Omental fat pad (tissue), 4 donors: Measurements from ENCODE around the gene CR1. TPM values are rescaled to one million over a fixed set of nuclear protein-coding genes. Genes with fewer than 3 reads are reported as not detected.
"Not testable (repeated sequence)": the region's sequence is repeated elsewhere in the genome, so short reads cannot be mapped to it uniquely, and the experiment has no call there.

Experiments
- ATAC-seq: fragments of 150-250 bp; one replicate; pipeline ENCODE4 v1.9.1; 2016; ENCODE audit warnings: mild to moderate bottlenecking, moderate library complexity; ENCODE audit not compliant: low FRiP score
- DNase-seq: peaks from one replicate; pipeline ENCODE4 v3.0.0-alpha.2; 2019; ENCODE audit warnings: low spot score
- CTCF ChIP-seq, 3 donors: fragments of 450-650 bp; IDR thresholded peaks; one replicate each; pipeline ENCODE4 v1.5.1; 2016 to 2017; ENCODE audit warnings: antibody characterized with exemption in 3 of 3, mild to moderate bottlenecking in 3 of 3, moderate library complexity in 2 of 3
- total RNA-seq, 4 donors: library from RNA; depleted of rRNA; stranded (reverse); fragments of >200 nt; gene quantifications; one replicate each; pipeline ENCODE4 v1.1.0, GENCODE V29; 2016

The CR1 gene
- total RNA-seq, 4 donors from 2014 or later, result 9.1 to 29.2 (median 21.8) TPM

- DNase-seq, result no peak
- ATAC-seq, result no peak
- no peak for TF ChIP-seq CTCF (IDR thresholded peaks at IDR 0.05)
Observed at GRCh38 chr1:207659545-207660153, 163.7 kb downstream of the CR1 start.

- DNase-seq, ATAC-seq: not testable (repeated sequence)
Observed at GRCh38 chr1:207661420-207661819, 165.5 kb downstream of the CR1 start.

GRCh38 chr1:207666342-207666741 is 170.4 kb downstream of the CR1 start:
- TF ChIP-seq CTCF (IDR thresholded peaks at IDR 0.05), result no peak
- no peak for ATAC-seq
- DNase-seq, result no peak

GRCh38 chr1:207669528-207670009 is 173.6 kb downstream of the CR1 start:
- no peak for TF ChIP-seq CTCF (IDR thresholded peaks at IDR 0.05)
- DNase-seq (no peak), ATAC-seq (no peak)

GRCh38 chr1:207670192-207670591 is 174.2 kb downstream of the CR1 start:
- no peak for ATAC-seq
- no peak for TF ChIP-seq CTCF (IDR thresholded peaks at IDR 0.05)
- DNase-seq, result no peak

GRCh38 chr1:207670997-207671396 is 175.0 kb downstream of the CR1 start:
- DNase-seq (no peak), ATAC-seq (no peak)
- TF ChIP-seq CTCF (IDR thresholded peaks at IDR 0.05), result no peak

GRCh38 chr1:207672522-207673130 is 176.7 kb downstream of the CR1 start:
- ATAC-seq, result no peak
- no peak for TF ChIP-seq CTCF (IDR thresholded peaks at IDR 0.05)
- no peak for DNase-seq
